H1 (cell line): ENCODE results near the gene SFMBT2. TPM values are rescaled to one million over a fixed set of nuclear protein-coding genes. Genes with fewer than 3 reads are reported as not detected.
"Not testable (repeated sequence)": the region's sequence is repeated elsewhere in the genome, so short reads cannot be mapped to it uniquely, and the experiment has no call there.

ENCODE experiments used
- CTCF ChIA-PET: fragments of 300-600 bp; sonication (Branson Sonifier 250); formaldehyde crosslinking; loops from one replicate; lab custom pipeline; 2021; ENCODE audit not compliant: partially characterized antibody; lab: Charles Lee
- POLR2A ChIA-PET: fragments of 300-600 bp; sonication (Branson Sonifier 250); formaldehyde crosslinking; loops from one replicate; lab custom pipeline; 2021; ENCODE audit warnings: inconsistent platforms; ENCODE audit not compliant: partially characterized antibody; lab: Charles Lee
- DNase-seq, 2 experiments: peaks; one replicate each; pipeline versions ENCODE4 v3.0.0 to v3.0.0-alpha.2; 2010 to 2022; ENCODE audit warnings: low spot score in 2 of 2, low read depth in 1 of 2, mixed read lengths in 1 of 2
- FAIRE-seq: peaks from 2 replicates; lab custom pipeline; 2011; peaks lifted over from hg19 to GRCh38; lab: Jason Lieb, UNC
- H2AFZ ChIP-seq: 2 replicates; pipeline ENCODE4 v1.8.1; 2012; ENCODE audit warnings: low read length, inconsistent platforms
- H2AK5ac ChIP-seq: 2 replicates; pipeline ENCODE4 v1.6.1; 2013; ENCODE audit warnings: low read depth, low read length
- H2BK120ac ChIP-seq: replicated peaks from 2 replicates; pipeline ENCODE3; 2013; ENCODE audit warnings: low read depth, low read length, inconsistent platforms
- H2BK12ac ChIP-seq: 2 replicates; pipeline ENCODE4 v1.6.1; 2013; ENCODE audit warnings: low read depth, low read length
- H2BK15ac ChIP-seq: 2 replicates; pipeline ENCODE4 v1.6.1; 2013; ENCODE audit warnings: low read length
- H2BK20ac ChIP-seq: 2 replicates; pipeline ENCODE4 v1.6.1; 2013; ENCODE audit warnings: low read length
- H2BK5ac ChIP-seq: 2 replicates; pipeline ENCODE4 v1.6.1; 2013; ENCODE audit warnings: low read depth, low read length
- H3K14ac ChIP-seq: 2 replicates; pipeline ENCODE4 v1.6.1; 2013; ENCODE audit warnings: inconsistent platforms; ENCODE audit not compliant: insufficient read length
- H3K18ac ChIP-seq: 2 replicates; pipeline ENCODE4 v1.6.1; 2013; ENCODE audit warnings: low read length; ENCODE audit errors: extremely low read depth
- H3K23ac ChIP-seq: 2 replicates; pipeline ENCODE4 v1.6.1; 2013; ENCODE audit warnings: inconsistent platforms; ENCODE audit not compliant: insufficient read length
- H3K23me2 ChIP-seq: 2 replicates; pipeline ENCODE4 v1.6.1; 2013; ENCODE audit warnings: low read depth, low read length
- H3K27ac ChIP-seq: 2 replicates; pipeline ENCODE4 v1.6.1; 2011; ENCODE audit warnings: low read depth, low read length, inconsistent platforms
- H3K27me3 ChIP-seq, 4 experiments: replicated peaks in 1 of 4; 1 replicate in 1 of 4; 2 replicates in 3 of 4; pipeline versions ENCODE4 v1.6.1 to v1.8.1; 2011 to 2013; ENCODE audit warnings: low read length in 3 of 4, mild to moderate bottlenecking in 3 of 4, inconsistent platforms in 2 of 4, mixed read lengths in 2 of 4, moderate library complexity in 1 of 4; ENCODE audit not compliant: control insufficient read depth in 3 of 4, insufficient read depth in 3 of 4; ENCODE audit errors: extremely low read depth in 1 of 4
- H3K36me3 ChIP-seq, 4 experiments: 2 replicates each; pipeline versions ENCODE4 v1.6.1 to v1.8.1; 2011 to 2013; ENCODE audit warnings: mild to moderate bottlenecking in 4 of 4, low read length in 3 of 4, moderate library complexity in 2 of 4, control low read depth in 1 of 4, inconsistent platforms in 1 of 4; ENCODE audit not compliant: insufficient read depth in 4 of 4, control insufficient read depth in 2 of 4
- H3K4ac ChIP-seq: replicated peaks from 2 replicates; pipeline ENCODE3; 2013; ENCODE audit warnings: low read length, low read depth, mixed read lengths, inconsistent platforms; ENCODE audit not compliant: insufficient read length
- H3K4me1 ChIP-seq, 4 experiments: replicated peaks in 1 of 4; 1 replicate in 1 of 4; 2 replicates in 3 of 4; pipeline versions ENCODE4 v1.6.1 to v1.8.1; 2011 to 2013; ENCODE audit warnings: low read length in 3 of 4, inconsistent platforms in 2 of 4, mixed read lengths in 1 of 4; ENCODE audit not compliant: insufficient read depth in 4 of 4, control insufficient read depth in 3 of 4
- H3K4me2 ChIP-seq, 2 experiments: 2 replicates each; pipeline versions ENCODE4 v1.6.1 to v1.8.1; 2011 to 2013; ENCODE audit warnings: low read depth in 2 of 2, low read length in 2 of 2, control low read depth in 1 of 2, inconsistent platforms in 1 of 2, mild to moderate bottlenecking in 1 of 2; ENCODE audit not compliant: insufficient read depth in 1 of 2
- H3K4me3 ChIP-seq, 4 experiments: fragments of 200-600, 300-600 bp in 1 of 4; sonication (generic), shearing (Covaris generic), sonication (Bioruptor Twin) in 1 of 4; 2 replicates each; pipeline versions ENCODE4 v1.5.1 to v1.8.1; 2011 to 2016; ENCODE audit warnings: low read length in 4 of 4, low read depth in 3 of 4, control low read depth in 2 of 4, inconsistent platforms in 2 of 4, mild to moderate bottlenecking in 2 of 4, mixed read lengths in 1 of 4, moderate library complexity in 1 of 4; ENCODE audit not compliant: insufficient read depth in 2 of 4; ENCODE audit errors: extremely low read depth in 1 of 4
- H3K56ac ChIP-seq: replicated peaks from 2 replicates; pipeline ENCODE3; 2013; ENCODE audit warnings: low read depth, mild to moderate bottlenecking, mixed read lengths, low read length, inconsistent platforms; ENCODE audit not compliant: insufficient read length
- H3K79me1 ChIP-seq: 2 replicates; pipeline ENCODE4 v1.6.1; 2013; ENCODE audit warnings: low read depth, low read length, control low read depth
- H3K79me2 ChIP-seq, 2 experiments: 2 replicates each; pipeline versions ENCODE4 v1.6.1 to v1.8.1; 2012 to 2013; ENCODE audit warnings: low read length in 2 of 2, mild to moderate bottlenecking in 2 of 2, inconsistent platforms in 1 of 2; ENCODE audit not compliant: insufficient read depth in 2 of 2, control insufficient read depth in 1 of 2
- H3K9ac ChIP-seq, 4 experiments: replicated peaks in 1 of 4; 1 replicate in 1 of 4; 2 replicates in 3 of 4; pipeline versions ENCODE4 v1.6.1 to v1.8.1; 2011 to 2013; ENCODE audit warnings: low read depth in 3 of 4, low read length in 3 of 4, control low read depth in 2 of 4, mild to moderate bottlenecking in 2 of 4, moderate library complexity in 2 of 4, inconsistent platforms in 1 of 4; ENCODE audit errors: extremely low read depth in 1 of 4
- H3K9me3 ChIP-seq, 2 experiments: 2 replicates each; pipeline versions ENCODE4 v1.6.1 to v1.8.1; 2012 to 2013; ENCODE audit warnings: mild to moderate bottlenecking in 2 of 2, moderate library complexity in 2 of 2, control low read depth in 1 of 2, inconsistent platforms in 1 of 2, low read depth in 1 of 2, low read length in 1 of 2, mixed read lengths in 1 of 2; ENCODE audit not compliant: insufficient read depth in 2 of 2
- H4K20me1 ChIP-seq, 2 experiments: replicated peaks in 1 of 2; 2 replicates each; pipeline versions ENCODE3 to v1.8.1; 2011 to 2013; ENCODE audit warnings: inconsistent platforms in 2 of 2, low read length in 2 of 2, mild to moderate bottlenecking in 1 of 2; ENCODE audit not compliant: insufficient read depth in 2 of 2, control insufficient read depth in 1 of 2
- H4K5ac ChIP-seq: 2 replicates; pipeline ENCODE4 v1.6.1; 2013; ENCODE audit warnings: low read length, low read depth, mixed read lengths, inconsistent platforms; ENCODE audit not compliant: insufficient read length
- H4K8ac ChIP-seq: 2 replicates; pipeline ENCODE4 v1.8.0; 2013; ENCODE audit warnings: mild to moderate bottlenecking, moderate library complexity, low read length, inconsistent platforms; ENCODE audit not compliant: insufficient read depth; ENCODE audit errors: extremely low read depth
- H4K91ac ChIP-seq: replicated peaks from 2 replicates; pipeline ENCODE3; 2013; ENCODE audit warnings: low read length, mixed read lengths, inconsistent platforms; ENCODE audit not compliant: insufficient read length
- WGBS, 2 experiments: shearing (Covaris generic) in 1 of 2; methylation state at CpG; one replicate each; pipeline versions ENCODE4 v1.1.6 to v1.1.7; 2013 to 2015; ENCODE audit warnings: low lambda C conversion rate in 2 of 2, mixed read lengths in 2 of 2, inconsistent platforms in 1 of 2, low coverage in 1 of 2, missing lambda C conversion rate in 1 of 2; ENCODE audit not compliant: insufficient replicate concordance in 2 of 2, insufficient coverage in 1 of 2, insufficient read length in 1 of 2; ENCODE audit errors: extremely low coverage in 1 of 2, missing lambda C conversion rate in 1 of 2; 5-methylcytosine and 5-hydroxymethylcytosine counted together
- polyA plus RNA-seq, 7 experiments: library from polyadenylated mRNA; depleted of rRNA in 3 of 7; stranded (reverse) in 5 of 7; unstranded in 2 of 7; fragments of >200 nt in 5 of 7; fragments of 200-250 nt in 2 of 7; gene quantifications; 1 replicate in 5 of 7; 2 replicates in 1 of 7; 4 replicates in 1 of 7; pipeline versions ENCODE4 v1.2.1 to v1.2.3, GENCODE V29; 2011 to 2013; ENCODE audit warnings: missing spikeins in 2 of 7, mixed read lengths in 2 of 7
- total RNA-seq: library from RNA; stranded (reverse); fragmentation: NEBNext Ultra II Directional; extraction: Animal tissue kit (Norgen Biotek cat#: 25700); gene quantifications from 2 replicates; pipeline ENCODE4 v1.2.1, GENCODE V29; 2021

SFMBT2 gene
- total and polyA plus RNA-seq, 2 of the 8 experiments (the other 6 are each of a cell fraction or from before 2014, with no cell fraction given), result 2.9 to 11.0 TPM

DNA sequence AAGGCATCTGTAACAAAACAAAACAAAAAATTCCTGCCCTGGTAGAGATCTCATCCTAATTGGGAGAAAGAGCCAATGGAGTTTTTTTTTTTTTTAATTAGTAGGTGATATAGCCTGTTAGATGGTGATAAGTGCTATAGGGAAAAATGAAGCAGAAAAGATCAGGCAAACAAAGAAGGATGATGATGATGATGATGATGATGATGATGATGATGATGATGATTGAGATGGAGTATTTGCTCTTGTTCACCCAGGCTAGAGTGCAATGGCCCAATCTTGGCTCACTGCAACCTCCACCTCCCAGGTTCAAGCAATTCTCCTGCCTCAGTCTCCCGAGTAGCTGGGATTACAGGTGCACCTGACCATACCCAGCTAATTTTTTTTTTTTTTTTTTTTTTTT, 22.7 kb downstream of the SFMBT2 start:
- H3K18ac ChIP-seq, H4K91ac ChIP-seq, H3K14ac ChIP-seq, H2BK20ac ChIP-seq, POLR2A ChIA-PET, H3K4me3 ChIP-seq, H2AK5ac ChIP-seq, H4K5ac ChIP-seq, H3K56ac ChIP-seq, H3K9me3 ChIP-seq, H3K27ac ChIP-seq, H3K23me2 ChIP-seq, H3K27me3 ChIP-seq, H3K4me1 ChIP-seq, FAIRE-seq, H3K23ac ChIP-seq, H2BK15ac ChIP-seq, H2BK12ac ChIP-seq, H3K36me3 ChIP-seq, H4K8ac ChIP-seq, H2AFZ ChIP-seq, H3K4ac ChIP-seq, H2BK120ac ChIP-seq, H3K4me2 ChIP-seq, H3K9ac ChIP-seq, H2BK5ac ChIP-seq, H3K79me1 ChIP-seq, DNase-seq, H4K20me1 ChIP-seq: not testable (repeated sequence)
- CTCF ChIA-PET, result interaction anchor here (1.7 kb wide), 1 partner anchor 19 kb away, joined by 3 read pairs; no protein-coding TSS in a partner anchor
- peaks cover 0 to 41% of the 10 kb centered on the region in 2 experiments; a peak in 3 of 4 replicates for H3K79me2 ChIP-seq
- WGBS, 2 experiments, result no CpG with 5 or more reads among the region's 1 CpG
